ENCODE measurements around the gene BABAM1. TPM values are rescaled to one million over a fixed set of nuclear protein-coding genes. Genes with fewer than 3 reads are reported as not detected.

The BABAM1 gene
- polyA plus RNA-seq, 1 donor (not counting 4 experiments of a cell fraction or from before 2014, with no cell fraction given), result 92.8 TPM

DNA sequence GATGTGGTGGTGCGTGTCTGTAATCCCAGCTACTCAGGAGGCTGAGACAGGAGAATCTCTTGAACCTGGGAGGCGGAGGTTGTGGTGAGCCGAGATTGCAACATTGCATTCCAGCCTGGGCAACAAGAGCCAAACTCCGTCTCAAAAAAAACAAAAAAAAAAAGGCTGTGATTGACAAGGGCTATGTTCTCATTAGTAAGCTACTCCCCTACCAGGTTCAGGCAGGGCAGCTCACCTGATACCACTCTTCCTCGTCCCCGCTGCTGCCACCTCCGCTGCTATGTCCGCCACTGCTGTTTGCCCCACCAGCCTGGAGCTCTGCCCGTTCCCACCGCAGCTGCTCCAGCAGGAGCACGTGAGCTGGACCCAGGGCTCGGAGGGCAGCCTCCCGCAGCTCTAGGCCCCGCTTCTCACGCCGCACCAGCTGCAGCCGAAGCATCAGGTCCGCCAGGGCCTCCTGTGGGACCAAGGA lies 12.1 kb upstream of the BABAM1 start:
- dilution Hi-C loops (cut with MboI; ENCODE audit: extremely low pct_ligation_motif_present, low sequenced_read_pairs), result no loop called here
- no peaks in the 10 kb centered on the region for H3K9me1 ChIP-seq (ENCODE audit: control insufficient read depth, extremely low read depth, insufficient read depth, low read length)
- H3K9ac ChIP-seq (ENCODE audit: control insufficient read depth, extremely low read depth, insufficient read depth, low read length), result no peak overlapping the region
- no peak overlapping the region for H2AFZ ChIP-seq (ENCODE audit: control insufficient read depth, low read length)
- H3K4me2 ChIP-seq (ENCODE audit: control insufficient read depth, extremely low read depth, insufficient read depth, low read depth, low read length), result no peak overlapping the region
- H3K4me1 ChIP-seq (ENCODE audit: control insufficient read depth, extremely low read depth, insufficient read depth, low read length), result no peaks in the 10 kb centered on the region
- TF ChIP-seq, protein P1, sequence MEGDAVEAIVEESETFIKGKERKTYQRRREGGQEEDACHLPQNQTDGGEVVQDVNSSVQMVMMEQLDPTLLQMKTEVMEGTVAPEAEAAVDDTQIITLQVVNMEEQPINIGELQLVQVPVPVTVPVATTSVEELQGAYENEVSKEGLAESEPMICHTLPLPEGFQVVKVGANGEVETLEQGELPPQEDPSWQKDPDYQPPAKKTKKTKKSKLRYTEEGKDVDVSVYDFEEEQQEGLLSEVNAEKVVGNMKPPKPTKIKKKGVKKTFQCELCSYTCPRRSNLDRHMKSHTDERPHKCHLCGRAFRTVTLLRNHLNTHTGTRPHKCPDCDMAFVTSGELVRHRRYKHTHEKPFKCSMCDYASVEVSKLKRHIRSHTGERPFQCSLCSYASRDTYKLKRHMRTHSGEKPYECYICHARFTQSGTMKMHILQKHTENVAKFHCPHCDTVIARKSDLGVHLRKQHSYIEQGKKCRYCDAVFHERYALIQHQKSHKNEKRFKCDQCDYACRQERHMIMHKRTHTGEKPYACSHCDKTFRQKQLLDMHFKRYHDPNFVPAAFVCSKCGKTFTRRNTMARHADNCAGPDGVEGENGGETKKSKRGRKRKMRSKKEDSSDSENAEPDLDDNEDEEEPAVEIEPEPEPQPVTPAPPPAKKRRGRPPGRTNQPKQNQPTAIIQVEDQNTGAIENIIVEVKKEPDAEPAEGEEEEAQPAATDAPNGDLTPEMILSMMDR (optimal IDR thresholded peaks at IDR 0.05 in 1 of 3, IDR thresholded peaks at IDR 0.05 in 1 of 3, conservative IDR thresholded peaks at IDR 0.05 in 1 of 3; ENCODE audit: extremely low read depth in 1 of 3, insufficient read depth in 2 of 3, low read length in 3 of 3), result no peak
- TF ChIP-seq EZH2 (IDR thresholded peaks at IDR 0.05; ENCODE audit: low read length), result no peak
- H3K27me3 ChIP-seq (ENCODE audit: control insufficient read depth, extremely low read depth, insufficient read depth, low read length), result no peaks in the 10 kb centered on the region
- H4K20me1 ChIP-seq (ENCODE audit: control insufficient read depth, extremely low read depth, insufficient read depth, low read length), result no peaks in the 10 kb centered on the region
- FAIRE-seq (no peak), DNase-seq (ENCODE audit: low read depth, low spot score) (no peak)
- H3K36me3 ChIP-seq (ENCODE audit: control insufficient read depth in 2 of 2, extremely low read depth in 1 of 2, insufficient read depth in 2 of 2, low read length in 2 of 2), result no peaks in the 10 kb centered on the region
- no peak overlapping the region for H3K27ac ChIP-seq (ENCODE audit: control insufficient read depth, insufficient read depth, low read length)
- no peak overlapping the region for H3K4me3 ChIP-seq (ENCODE audit: control insufficient read depth in 2 of 3, extremely low read depth in 1 of 3, insufficient read depth in 2 of 3, low read depth in 1 of 3, low read length in 3 of 3)
- H3K9me3 ChIP-seq (ENCODE audit: control insufficient read depth, low read depth, low read length), result peaks cover 5% of the 10 kb centered on the region
- no peaks in the 10 kb centered on the region for H3K79me2 ChIP-seq (ENCODE audit: control insufficient read depth, insufficient read depth, low read length)

DNA sequence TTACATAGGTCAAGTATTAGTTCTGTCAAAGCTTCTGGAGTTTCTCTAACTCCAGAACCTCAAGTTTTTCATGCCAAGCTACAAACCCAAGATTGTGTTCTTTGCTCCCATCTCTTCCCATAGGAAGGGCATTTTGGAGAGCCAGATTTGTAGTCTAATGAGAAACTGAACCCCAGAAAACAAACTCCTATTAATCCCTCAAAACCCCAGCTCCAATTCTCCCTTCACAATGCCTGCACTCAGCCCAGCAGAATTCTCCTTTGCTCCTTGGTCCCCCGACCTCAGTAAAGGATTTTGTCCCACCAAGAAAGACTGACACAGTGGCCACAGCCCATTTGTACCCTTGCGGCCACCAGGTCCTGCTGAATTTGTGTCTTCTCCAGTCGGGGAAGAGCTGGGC lies 11.1 kb upstream of the BABAM1 start:
- no peak overlapping the region for H3K9ac ChIP-seq (ENCODE audit: control insufficient read depth, extremely low read depth, insufficient read depth, low read length)
- H2AFZ ChIP-seq (ENCODE audit: control insufficient read depth, low read length), result no peak overlapping the region
- no peaks in the 10 kb centered on the region for H3K27me3 ChIP-seq (ENCODE audit: control insufficient read depth, extremely low read depth, insufficient read depth, low read length)
- H3K9me1 ChIP-seq (ENCODE audit: control insufficient read depth, extremely low read depth, insufficient read depth, low read length), result no peaks in the 10 kb centered on the region
- H3K4me1 ChIP-seq (ENCODE audit: control insufficient read depth, extremely low read depth, insufficient read depth, low read length), result no peaks in the 10 kb centered on the region
- no peaks in the 10 kb centered on the region for H3K79me2 ChIP-seq (ENCODE audit: control insufficient read depth, insufficient read depth, low read length)
- H3K9me3 ChIP-seq (ENCODE audit: control insufficient read depth, low read depth, low read length), result peaks cover 5% of the 10 kb centered on the region
- no peak overlapping the region for H3K27ac ChIP-seq (ENCODE audit: control insufficient read depth, insufficient read depth, low read length)
- no peak for DNase-seq (ENCODE audit: low read depth, low spot score)
- no peaks in the 10 kb centered on the region for H4K20me1 ChIP-seq (ENCODE audit: control insufficient read depth, extremely low read depth, insufficient read depth, low read length)
- TF ChIP-seq, protein P1 (optimal IDR thresholded peaks at IDR 0.05 in 1 of 3, IDR thresholded peaks at IDR 0.05 in 1 of 3, conservative IDR thresholded peaks at IDR 0.05 in 1 of 3; ENCODE audit: extremely low read depth in 1 of 3, insufficient read depth in 2 of 3, low read length in 3 of 3), result no peak
- no peak for TF ChIP-seq EZH2 (IDR thresholded peaks at IDR 0.05; ENCODE audit: low read length)
- dilution Hi-C loops (cut with MboI; ENCODE audit: extremely low pct_ligation_motif_present, low sequenced_read_pairs), result no loop called here
- FAIRE-seq, result no peak
- no peaks in the 10 kb centered on the region for H3K36me3 ChIP-seq (ENCODE audit: control insufficient read depth in 2 of 2, extremely low read depth in 1 of 2, insufficient read depth in 2 of 2, low read length in 2 of 2)
- H3K4me2 ChIP-seq (ENCODE audit: control insufficient read depth, extremely low read depth, insufficient read depth, low read depth, low read length), result no peak overlapping the region
- H3K4me3 ChIP-seq (ENCODE audit: control insufficient read depth in 2 of 3, extremely low read depth in 1 of 3, insufficient read depth in 2 of 3, low read depth in 1 of 3, low read length in 3 of 3), result no peak overlapping the region

Measured in keratinocyte (primary cell).